GM19455 (cell line): Measurements from ENCODE around the gene SUGCT.

Experiments
- ATAC-seq: cut with Tn5 transposase; IDR thresholded peaks from one replicate; pipeline ENCODE4 v1.9.1; 2021; ENCODE audit not compliant: unreplicated experiment

Gene SUGCT

GRCh38 chr7:40463446-40463845, 328.6 kb downstream of the SUGCT start:
- ATAC-seq: no peak

- no peak for ATAC-seq
Measured at GRCh38 chr7:40468891-40469864, 334.4 kb downstream of the SUGCT start.

- no peak for ATAC-seq
Measured at GRCh38 chr7:40470091-40470592, 335.3 kb downstream of the SUGCT start.

- no peak for ATAC-seq
Measured at GRCh38 chr7:40470817-40471216, 336.0 kb downstream of the SUGCT start.

- no peak for ATAC-seq
Measured at GRCh38 chr7:40471891-40472290, 337.1 kb downstream of the SUGCT start.

- peak; percentile 98 for ATAC-seq
Measured at GRCh38 chr7:40474790-40475680, 340.2 kb downstream of the SUGCT start.

- no peak for ATAC-seq
Measured at GRCh38 chr7:40475681-40475982, 340.8 kb downstream of the SUGCT start.

GRCh38 chr7:40477094-40477493, 342.3 kb downstream of the SUGCT start:
- ATAC-seq: no peak

- no peak for ATAC-seq
Measured at GRCh38 chr7:40482845-40483244, 348.0 kb downstream of the SUGCT start.

- no peak for ATAC-seq
Measured at GRCh38 chr7:40483630-40484029, 348.8 kb downstream of the SUGCT start.

GRCh38 chr7:40489844-40490602, 355.2 kb downstream of the SUGCT start:
- no peak for ATAC-seq

GRCh38 chr7:40490603-40490924, 355.8 kb downstream of the SUGCT start:
- no peak for ATAC-seq

- no peak for ATAC-seq
Measured at GRCh38 chr7:40492946-40493345, 358.1 kb downstream of the SUGCT start.

GRCh38 chr7:40493609-40494051, 358.8 kb downstream of the SUGCT start:
- no peak for ATAC-seq

GRCh38 chr7:40498924-40499510, 364.2 kb downstream of the SUGCT start:
- no peak for ATAC-seq

GRCh38 chr7:40499718-40500117, 364.9 kb downstream of the SUGCT start:
- ATAC-seq: no peak

- ATAC-seq: no peak
Measured at GRCh38 chr7:40500219-40500618, 365.4 kb downstream of the SUGCT start.

GRCh38 chr7:40502359-40502758, 367.6 kb downstream of the SUGCT start:
- no peak for ATAC-seq

- no peak for ATAC-seq
Measured at GRCh38 chr7:40506158-40506557, 371.4 kb downstream of the SUGCT start.

GRCh38 chr7:40507166-40507565, 372.4 kb downstream of the SUGCT start:
- no peak for ATAC-seq
